HEK293 (cell line): ENCODE data around the gene NBPF9.
"Not testable (repeated sequence)": the region's sequence is repeated elsewhere in the genome, so short reads cannot be mapped to it uniquely, and the experiment has no call there.

Source experiments
- CTCF ChIA-PET: fragments of 350-600 bp; formaldehyde crosslinking; extraction: SDS; loops from one replicate; lab custom pipeline; 2021; ENCODE audit warnings: antibody characterized with exemption; lab: Yijun Ruan, JAX
- POLR2A ChIA-PET: fragments of 300-600 bp; formaldehyde crosslinking; extraction: SDS; loops from one replicate; lab custom pipeline; 2020; ENCODE audit warnings: antibody characterized with exemption, inconsistent platforms; lab: Yijun Ruan, JAX
- H3K27ac ChIP-seq: fragments of 200-500 bp; sonication (Bioruptor generic); 2 replicates; pipeline ENCODE4 v1.5.1; 2014; ENCODE audit warnings: low read depth, low read length, control low read depth, inconsistent platforms; ENCODE audit errors: extremely low read depth
- H3K36me3 ChIP-seq, 2 experiments: fragments of 200-500 bp in 1 of 2; sonication (Bioruptor generic) in 1 of 2; 1 replicate in 1 of 2; 2 replicates in 1 of 2; pipeline ENCODE4 v1.5.1; 2014 to 2017; ENCODE audit warnings: inconsistent platforms in 2 of 2, low read length in 2 of 2; ENCODE audit not compliant: control insufficient read depth in 2 of 2, insufficient read depth in 1 of 2
- H3K4me1 ChIP-seq: fragments of 200-500 bp; sonication (Bioruptor generic); 2 replicates; pipeline ENCODE4 v1.5.1; 2014; ENCODE audit warnings: mild to moderate bottlenecking, low read length, inconsistent platforms; ENCODE audit not compliant: control insufficient read depth, insufficient read depth
- H3K4me3 ChIP-seq: 2 replicates; pipeline ENCODE4 v1.5.1; 2011; ENCODE audit warnings: low read depth, mild to moderate bottlenecking, control low read depth, low read length, moderate library complexity
- H3K9me3 ChIP-seq: fragments of 200-500 bp; sonication (Bioruptor generic); 2 replicates; pipeline ENCODE4 v1.5.1; 2014; ENCODE audit warnings: low read depth, low read length, inconsistent platforms; ENCODE audit not compliant: control insufficient read depth, insufficient read depth

The NBPF9 gene

GRCh38 chr1:149016626-149017025 is 86.7 kb downstream of the NBPF9 start:
- H3K9me3 ChIP-seq, H3K27ac ChIP-seq, H3K36me3 ChIP-seq, POLR2A ChIA-PET, H3K4me3 ChIP-seq, CTCF ChIA-PET, H3K4me1 ChIP-seq: not testable (repeated sequence)

GRCh38 chr1:149015522-149015921 is 87.8 kb downstream of the NBPF9 start:
- H3K4me3 ChIP-seq, H3K27ac ChIP-seq, CTCF ChIA-PET: not testable (repeated sequence)

GRCh38 chr1:149013513-149013912 is 89.8 kb downstream of the NBPF9 start:
- H3K27ac ChIP-seq, CTCF ChIA-PET, POLR2A ChIA-PET: not testable (repeated sequence)

More at GRCh38 chr1:149015522-149015921, 87.8 kb downstream of the NBPF9 start:
- H3K9me3 ChIP-seq, H3K36me3 ChIP-seq, POLR2A ChIA-PET, H3K4me1 ChIP-seq: not testable (repeated sequence)

GRCh38 chr1:149012599-149012998 is 90.8 kb downstream of the NBPF9 start:
- H3K27ac ChIP-seq, CTCF ChIA-PET, H3K9me3 ChIP-seq, POLR2A ChIA-PET, H3K4me3 ChIP-seq, H3K4me1 ChIP-seq, H3K36me3 ChIP-seq: not testable (repeated sequence)

More at GRCh38 chr1:149013513-149013912, 89.8 kb downstream of the NBPF9 start:
- H3K4me1 ChIP-seq, H3K9me3 ChIP-seq, H3K4me3 ChIP-seq, H3K36me3 ChIP-seq: not testable (repeated sequence)

GRCh38 chr1:149009761-149010160 is 93.6 kb downstream of the NBPF9 start:
- H3K9me3 ChIP-seq, H3K36me3 ChIP-seq, POLR2A ChIA-PET, H3K4me3 ChIP-seq, H3K4me1 ChIP-seq, CTCF ChIA-PET, H3K27ac ChIP-seq: not testable (repeated sequence)

- H3K9me3 ChIP-seq, H3K4me3 ChIP-seq, H3K27ac ChIP-seq, H3K4me1 ChIP-seq, CTCF ChIA-PET, H3K36me3 ChIP-seq, POLR2A ChIA-PET: not testable (repeated sequence)
Measured at GRCh38 chr1:149008769-149009168, 94.6 kb downstream of the NBPF9 start.

- H3K27ac ChIP-seq, H3K4me1 ChIP-seq, H3K9me3 ChIP-seq, H3K4me3 ChIP-seq, H3K36me3 ChIP-seq, CTCF ChIA-PET, POLR2A ChIA-PET: not testable (repeated sequence)
Measured at GRCh38 chr1:149008326-149008725, 95.0 kb downstream of the NBPF9 start.
